ENCODE results near the gene LSP1. TPM values are rescaled to one million over a fixed set of nuclear protein-coding genes. Genes with fewer than 3 reads are reported as not detected.

The LSP1 gene
- total and polyA plus RNA-seq, 2 of the 8 experiments (the other 6 are each of a cell fraction or from before 2014, with no cell fraction given) = 0.03 TPM; not detected in 1

- TF ChIP-seq TAF7 (optimal IDR thresholded peaks at IDR 0.05; ENCODE audit: borderline replicate concordance, low read depth, low read length) = no peak
- no peak for TF ChIP-seq CHD7 (IDR thresholded peaks at IDR 0.05; ENCODE audit: insufficient replicate concordance, low read length)
- no peak for TF ChIP-seq BACH1 (IDR thresholded peaks at IDR 0.05; ENCODE audit: low read length)
- TF ChIP-seq CEBPB (IDR thresholded peaks at IDR 0.05; ENCODE audit: low read depth, low read length) = no peak
- no peak for TF ChIP-seq E2F6 (IDR thresholded peaks at IDR 0.05)
- TF ChIP-seq SP1 (IDR thresholded peaks at IDR 0.05; ENCODE audit: low read depth, low read length) = no peak
These were observed 41.9 kb downstream of the LSP1 start (continued) for GRCh38 chr11:1894759-1895158.

Data from H1 (cell line).